SU-DHL-6 (cell line): ENCODE data around the gene CD207.
A peak's percentile ranks its signal among the peaks of the same experiment; 100 is the strongest.

ENCODE experiments used
- H2AFZ ChIP-seq: fragments of 200-600 bp; sonication (generic); 2 replicates; pipeline ENCODE4 v1.6.1; 2014; ENCODE audit warnings: low read depth, mild to moderate bottlenecking, moderate library complexity, mixed read lengths, antibody characterized with exemption, low read length; ENCODE audit not compliant: severe bottlenecking
- H3F3A ChIP-seq: fragments of 200-600 bp; shearing (Covaris generic); 2 replicates; pipeline ENCODE4 v1.6.0; 2016; ENCODE audit warnings: antibody characterized with exemption, mild to moderate bottlenecking; ENCODE audit not compliant: insufficient read depth
- H3K27ac ChIP-seq: fragments of 200-600 bp; sonication (generic); 2 replicates; pipeline ENCODE4 v1.5.1; 2016; ENCODE audit warnings: low read depth, mild to moderate bottlenecking, low read length, moderate library complexity, mixed read lengths
- H3K27me3 ChIP-seq: fragments of 200-600 bp; sonication (generic), shearing (Covaris generic); 2 replicates; pipeline ENCODE4 v1.6.0; 2014; ENCODE audit warnings: mild to moderate bottlenecking, low read length
- H3K36me3 ChIP-seq: fragments of 200-600 bp; sonication (generic); 2 replicates; pipeline ENCODE4 v1.6.1; 2014; ENCODE audit warnings: mild to moderate bottlenecking, low read length, mixed read lengths
- H3K4me2 ChIP-seq: fragments of 300-600, 200-600 bp; shearing (Covaris generic), sonication (generic); 2 replicates; pipeline ENCODE4 v1.6.0; 2014; ENCODE audit warnings: low read length, low read depth, mild to moderate bottlenecking; ENCODE audit not compliant: poor library complexity, severe bottlenecking
- H3K4me3 ChIP-seq: fragments of 200-600 bp; sonication (generic); 2 replicates; pipeline ENCODE4 v1.5.1; 2014; ENCODE audit warnings: antibody characterized with exemption, low read length, mild to moderate bottlenecking, mixed read lengths; ENCODE audit not compliant: insufficient read depth, poor library complexity, severe bottlenecking
- H3K79me2 ChIP-seq: fragments of 200-600 bp; sonication (generic); 2 replicates; pipeline ENCODE4 v1.6.1; 2014; ENCODE audit warnings: mild to moderate bottlenecking, low read length, moderate library complexity; ENCODE audit not compliant: insufficient read depth
- H3K9ac ChIP-seq: fragments of 200-600 bp; sonication (generic); 2 replicates; pipeline ENCODE4 v1.7.0; 2014; ENCODE audit warnings: mild to moderate bottlenecking, low read length
- H3K9me2 ChIP-seq: fragments of 200-600 bp; sonication (generic); replicated peaks from 2 replicates; pipeline ENCODE4 v1.6.1; 2014; ENCODE audit warnings: low read length; ENCODE audit not compliant: insufficient read depth
- H3K9me3 ChIP-seq: fragments of 200-600 bp; sonication (generic); 2 replicates; pipeline ENCODE4 v1.6.1; 2014; ENCODE audit warnings: low read length, mixed read lengths; ENCODE audit not compliant: insufficient read depth
- H4K20me1 ChIP-seq: fragments of 200-600 bp; sonication (generic); 2 replicates; pipeline ENCODE4 v1.6.1; 2014; ENCODE audit warnings: low read depth, mild to moderate bottlenecking, antibody characterized with exemption, low read length, moderate library complexity, mixed read lengths
- CTCF ChIP-seq: fragments of 200-600 bp; sonication (generic); IDR thresholded peaks from one replicate; pipeline ENCODE4 v1.5.1; 2017; ENCODE audit warnings: antibody characterized with exemption, mild to moderate bottlenecking, low read length, moderate library complexity; ENCODE audit not compliant: insufficient read depth, poor library complexity, severe bottlenecking
- EZH2phosphoT487 ChIP-seq: fragments of 200-600 bp; sonication (generic), shearing (Covaris generic); conservative IDR thresholded peaks from 2 replicates; pipeline ENCODE4 v1.6.1; 2018; ENCODE audit warnings: mild to moderate bottlenecking, antibody characterized with exemption, low read length, moderate library complexity, mixed read lengths

Gene CD207

GRCh38 chr2:70790136-70790828, 45.3 kb downstream of the CD207 start, which contains the start of gene FIGLA:
TSS of gene FIGLA (minus strand) at chr2:70790643. CDS start at chr2:70790638, 5 bp downstream.
- H3K27me3 ChIP-seq: no peaks in the 10 kb centered on the region
- no peak within 1 kb of the TSS for H3K4me3 ChIP-seq
- no peak within 1 kb of the TSS for H3K9ac ChIP-seq
- H3F3A ChIP-seq: no peaks in the 10 kb centered on the region
- no peak within 1 kb of the TSS for H2AFZ ChIP-seq
- H3K9me3 ChIP-seq: no peaks in the 10 kb centered on the region
- H3K9me2 ChIP-seq: no peaks in the 10 kb centered on the region
- no peaks in the 10 kb centered on the region for H4K20me1 ChIP-seq
- no peak within 1 kb of the TSS for H3K4me2 ChIP-seq
- no peaks in the 10 kb centered on the region for H3K36me3 ChIP-seq
- no peaks in the 10 kb centered on the region for H3K79me2 ChIP-seq
- TF ChIP-seq EZH2phosphoT487 (no peak), CTCF (no peak)
- no peak within 1 kb of the TSS for H3K27ac ChIP-seq

GRCh38 chr2:70789304-70790135, 46.1 kb downstream of the CD207 start:
- Histone ChIP-seq H3F3A (no peaks in the 10 kb centered on the region), H3K4me2 (no peak overlapping the region), H3K79me2 (no peaks in the 10 kb centered on the region), H3K27me3 (no peaks in the 10 kb centered on the region), H3K9me2 (no peaks in the 10 kb centered on the region), H2AFZ (no peak overlapping the region), H4K20me1 (no peaks in the 10 kb centered on the region), H3K9me3 (no peaks in the 10 kb centered on the region), H3K4me3 (no peak overlapping the region), H3K36me3 (no peaks in the 10 kb centered on the region), H3K27ac (no peak overlapping the region), H3K9ac (no peak overlapping the region)
- peak; percentile 36 for TF ChIP-seq CTCF
- TF ChIP-seq EZH2phosphoT487: no peak

GRCh38 chr2:70785137-70785911, 50.3 kb downstream of the CD207 start:
- H3K36me3 ChIP-seq: no peaks in the 10 kb centered on the region
- no peaks in the 10 kb centered on the region for H4K20me1 ChIP-seq
- no peak overlapping the region for H3K27ac ChIP-seq
- H3K4me3 ChIP-seq: no peak overlapping the region
- H2AFZ ChIP-seq: no peak overlapping the region
- no peak for TF ChIP-seq EZH2phosphoT487
- peak; percentile 54 for TF ChIP-seq CTCF
- no peaks in the 10 kb centered on the region for H3K9me2 ChIP-seq
- H3K79me2 ChIP-seq: no peaks in the 10 kb centered on the region
- H3K9me3 ChIP-seq: no peaks in the 10 kb centered on the region
- no peaks in the 10 kb centered on the region for H3K27me3 ChIP-seq
- no peak overlapping the region for H3K4me2 ChIP-seq
- no peak overlapping the region for H3K9ac ChIP-seq
- H3F3A ChIP-seq: no peaks in the 10 kb centered on the region
